Neutrophil (primary cell): ENCODE measurements around the gene GSTO1.

Source experiments
- H3K27ac ChIP-seq: fragments of 200-600 bp; sonication (generic); 2 replicates; pipeline ENCODE4 v1.5.1; 2016; ENCODE audit warnings: mild to moderate bottlenecking, moderate library complexity
- H3K27me3 ChIP-seq: fragments of 200-600 bp; sonication (generic); 2 replicates; pipeline ENCODE4 v1.6.0; 2016; ENCODE audit warnings: mild to moderate bottlenecking
- H3K36me3 ChIP-seq: fragments of 200-600 bp; sonication (generic); 2 replicates; pipeline ENCODE4 v1.5.1; 2017
- H3K4me1 ChIP-seq, 2 experiments: fragments of 200-600 bp in 1 of 2; sonication (generic) in 1 of 2; 1 replicate in 1 of 2; 2 replicates in 1 of 2; pipeline versions ENCODE4 v1.5.1 to v1.6.1; 2013 to 2016; ENCODE audit warnings: low read depth in 1 of 2, low read length in 1 of 2, mild to moderate bottlenecking in 1 of 2, moderate library complexity in 1 of 2; ENCODE audit not compliant: control insufficient read depth in 1 of 2, insufficient read depth in 1 of 2
- H3K4me3 ChIP-seq, 2 experiments: fragments of 200-600 bp in 1 of 2; sonication (generic) in 1 of 2; 1 replicate in 1 of 2; 2 replicates in 1 of 2; pipeline ENCODE4 v1.5.1; 2013 to 2016; ENCODE audit warnings: low read depth in 1 of 2, low read length in 1 of 2, mild to moderate bottlenecking in 1 of 2, moderate library complexity in 1 of 2
- H3K9me3 ChIP-seq: fragments of 200-600 bp; sonication (generic); 2 replicates; pipeline ENCODE4 v1.5.1; 2016
- CTCF ChIP-seq: fragments of 200-600 bp; sonication (generic); IDR thresholded peaks from 2 replicates; pipeline ENCODE4 v1.5.1; 2016; ENCODE audit warnings: antibody characterized with exemption

The GSTO1 gene

GRCh38 chr10:104220522-104220921 lies 34.2 kb upstream of the GSTO1 start:
- TF ChIP-seq CTCF: no peak
- no peak overlapping the region for H3K4me3 ChIP-seq
- H3K36me3 ChIP-seq: no peaks in the 10 kb centered on the region
- H3K4me1 ChIP-seq: no peaks in the 10 kb centered on the region
- H3K27ac ChIP-seq: no peak overlapping the region
- H3K9me3 ChIP-seq: no peaks in the 10 kb centered on the region
- peaks cover 16% of the 10 kb centered on the region for H3K27me3 ChIP-seq

- H3K4me3 ChIP-seq: no peak overlapping the region
- no peak overlapping the region for H3K27ac ChIP-seq
- peaks cover 10% of the 10 kb centered on the region for H3K27me3 ChIP-seq
- H3K9me3 ChIP-seq: no peaks in the 10 kb centered on the region
- H3K4me1 ChIP-seq: no peaks in the 10 kb centered on the region
- no peaks in the 10 kb centered on the region for H3K36me3 ChIP-seq
- no peak for TF ChIP-seq CTCF
Measured at GRCh38 chr10:104223304-104223703, 31.4 kb upstream of the GSTO1 start.

- Histone ChIP-seq H3K27ac (no peak overlapping the region), H3K9me3 (no peaks in the 10 kb centered on the region), H3K27me3 (peaks cover 34% of the 10 kb centered on the region), H3K36me3 (no peaks in the 10 kb centered on the region), H3K4me1 (peaks cover 11 to 13% of the 10 kb centered on the region in 2 experiments), H3K4me3 (no peak overlapping the region)
- no peak for TF ChIP-seq CTCF
Measured at GRCh38 chr10:104230490-104230889, 24.2 kb upstream of the GSTO1 start.

- Histone ChIP-seq H3K27me3 (peaks cover 34% of the 10 kb centered on the region), H3K27ac (peak within 1 kb of the TSS; percentile 42), H3K36me3 (no peaks in the 10 kb centered on the region), H3K9me3 (no peaks in the 10 kb centered on the region), H3K4me3 (peak within 1 kb of the TSS; percentile 74 to 92), H3K4me1 (peaks cover 11 to 13% of the 10 kb centered on the region in 2 experiments)
- TF ChIP-seq CTCF: peak; percentile 36
Measured at GRCh38 chr10:104231784-104232612, 22.7 kb upstream of the GSTO1 start, which contains the start of gene CFAP43. Gene CFAP43, minus strand, starts transcription at chr10:104232364. Its CDS starts 118 bp downstream, at chr10:104232246.

GRCh38 chr10:104232613-104233102 lies 22.0 kb upstream of the GSTO1 start:
- H3K4me1 ChIP-seq: peaks cover 11 to 13% of the 10 kb centered on the region in 2 experiments
- no peak for TF ChIP-seq CTCF
- no peak overlapping the region for H3K27ac ChIP-seq
- peak overlapping the region; percentile 74 to 92 for H3K4me3 ChIP-seq
- H3K27me3 ChIP-seq: peaks cover 34% of the 10 kb centered on the region
- H3K36me3 ChIP-seq: no peaks in the 10 kb centered on the region
- H3K9me3 ChIP-seq: no peaks in the 10 kb centered on the region
